H7 (cell line): ENCODE data around the gene CAPN2. TPM values are rescaled to one million over a fixed set of nuclear protein-coding genes. Genes with fewer than 3 reads are reported as not detected.
"Not testable (repeated sequence)": the region's sequence is repeated elsewhere in the genome, so short reads cannot be mapped to it uniquely, and the experiment has no call there.

Experiments used
- DNase-seq: peaks from one replicate; pipeline ENCODE4 v3.0.0; 2012
- H3K27me3 ChIP-seq: 2 replicates; pipeline ENCODE4 v1.6.0; 2011; ENCODE audit warnings: mild to moderate bottlenecking, low read length; ENCODE audit not compliant: control insufficient read depth, insufficient read depth
- H3K36me3 ChIP-seq: replicated peaks from 2 replicates; pipeline ENCODE4 v1.5.1; 2011; ENCODE audit warnings: low read length; ENCODE audit not compliant: control insufficient read depth, insufficient read depth
- H3K4me3 ChIP-seq: 2 replicates; pipeline ENCODE4 v1.5.1; 2011; ENCODE audit warnings: low read depth, mild to moderate bottlenecking, control low read depth, low read length, moderate library complexity; ENCODE audit not compliant: insufficient read depth
- total RNA-seq: library from RNA; depleted of rRNA; stranded (reverse); fragments of >200 nt; shearing (Covaris generic); gene quantifications from 2 replicates; pipeline ENCODE4 v1.2.3, GENCODE V29; 2014; rRNA removed

The CAPN2 gene
- total RNA-seq, 1 experiment from 2014 or later = 46.8 TPM

DNA sequence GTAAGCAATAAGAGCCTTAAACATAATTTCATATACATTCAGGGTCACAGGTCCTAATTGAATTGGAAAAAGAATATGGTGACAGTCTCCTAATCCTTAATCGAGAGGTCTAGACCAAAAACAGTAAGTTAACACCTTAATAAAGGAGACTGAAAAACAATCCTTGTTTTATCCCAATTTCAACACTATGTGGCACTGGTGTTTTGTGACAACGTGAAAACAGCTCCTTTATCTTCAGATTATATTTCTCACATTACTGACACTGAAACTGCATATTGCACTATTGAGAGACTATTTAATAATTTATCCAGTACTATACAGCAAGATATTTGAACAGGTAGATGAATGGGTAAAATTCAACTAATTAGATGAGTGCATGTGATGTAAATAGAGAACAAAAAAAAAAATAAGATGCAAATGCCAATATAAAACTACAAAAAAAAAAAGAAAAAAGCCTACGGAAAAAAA lies 99.3 kb downstream of the CAPN2 start:
- H3K4me3 ChIP-seq = no peak overlapping the region
- DNase-seq = no peak
- H3K36me3 ChIP-seq = peaks cover 3% of the 10 kb centered on the region; the same call in 1 of the 2 replicates
- no peaks in the 10 kb centered on the region for H3K27me3 ChIP-seq

DNA sequence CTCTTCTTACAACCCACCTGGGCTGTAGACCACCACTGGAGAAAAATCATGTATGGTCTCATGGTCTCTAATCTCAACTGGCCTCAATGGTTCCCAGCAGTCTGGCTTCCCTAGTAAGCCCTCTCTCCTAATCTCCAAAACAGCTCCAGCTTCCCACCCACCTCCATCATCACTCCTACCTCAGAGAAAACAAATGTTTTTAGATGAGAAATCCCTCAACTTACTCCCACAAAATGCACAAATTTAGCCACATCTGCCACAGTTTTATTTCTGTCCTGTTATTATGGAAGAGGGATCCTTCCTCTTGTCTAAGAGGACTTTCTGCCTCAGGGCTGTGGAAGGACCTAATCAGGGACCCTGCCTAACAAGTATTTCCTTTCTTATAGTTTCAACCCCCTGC lies 101.3 kb downstream of the CAPN2 start:
- no peak for DNase-seq
- Histone ChIP-seq H3K27me3 (no peaks in the 10 kb centered on the region), H3K36me3 (peaks cover 3% of the 10 kb centered on the region; the same call in 1 of the 2 replicates), H3K4me3 (no peak overlapping the region)

DNA sequence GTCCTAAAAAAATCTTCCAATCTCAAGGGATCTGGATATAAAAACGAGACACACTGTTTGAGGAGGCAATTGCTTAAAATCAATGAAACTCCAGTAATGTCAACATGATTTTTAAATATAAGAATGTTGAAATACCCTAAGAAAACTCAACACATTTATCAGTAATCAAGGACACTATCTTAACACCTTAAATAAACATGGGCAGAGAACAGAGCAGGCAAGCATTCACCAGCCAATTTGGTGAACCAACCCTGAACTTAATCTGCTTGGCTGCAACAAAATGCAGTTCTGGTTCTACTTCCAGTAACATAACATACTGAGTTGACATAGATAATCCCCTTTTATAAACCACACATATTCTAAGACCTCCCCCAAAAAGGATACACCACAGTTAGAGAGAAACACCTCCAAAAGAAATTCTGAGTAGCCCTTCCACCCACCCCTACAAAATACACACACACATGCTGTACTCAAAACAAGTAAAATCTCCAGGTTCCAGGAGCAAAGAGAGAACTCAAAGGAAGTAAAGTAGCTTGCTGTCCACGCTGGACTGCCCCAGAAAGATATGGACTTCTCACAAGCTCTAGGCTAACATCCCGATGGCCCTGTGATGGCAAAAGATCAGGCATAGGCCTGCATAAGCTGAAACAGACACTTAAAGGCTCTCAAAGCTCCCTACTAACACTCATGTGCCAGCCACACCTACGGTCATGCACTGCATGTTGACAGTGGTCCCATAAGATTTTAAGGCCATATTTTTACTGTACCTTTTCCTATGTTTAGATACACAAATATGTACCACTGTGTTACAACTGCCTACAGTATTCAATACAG lies 102.9 kb downstream of the CAPN2 start:
- DNase-seq = no peak
- Histone ChIP-seq H3K27me3 (no peaks in the 10 kb centered on the region), H3K4me3 (no peak overlapping the region), H3K36me3 (peaks cover 3% of the 10 kb centered on the region; the same call in 1 of the 2 replicates)

DNA sequence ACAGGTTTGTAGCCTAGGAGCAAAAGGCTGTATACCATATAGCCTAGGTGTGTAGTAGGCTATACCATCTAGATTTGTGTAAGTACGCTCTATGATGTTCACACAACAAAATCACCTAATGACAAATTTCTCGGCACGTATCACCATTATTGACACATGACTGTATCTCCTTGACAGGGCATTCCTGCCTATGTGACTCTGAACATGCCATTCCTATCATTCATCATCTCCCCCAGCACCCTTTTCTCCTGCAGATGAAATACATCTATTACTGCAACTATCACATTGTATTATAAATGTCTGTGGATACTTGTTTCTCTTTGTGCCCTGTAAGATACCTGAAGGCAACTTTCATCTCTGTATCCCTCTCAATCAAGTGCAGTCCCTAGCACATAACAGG lies 103.5 kb downstream of the CAPN2 start:
- H3K4me3 ChIP-seq = no peak overlapping the region
- H3K36me3 ChIP-seq = peaks cover 3% of the 10 kb centered on the region; the same call in 1 of the 2 replicates
- DNase-seq = no peak
- no peaks in the 10 kb centered on the region for H3K27me3 ChIP-seq

DNA sequence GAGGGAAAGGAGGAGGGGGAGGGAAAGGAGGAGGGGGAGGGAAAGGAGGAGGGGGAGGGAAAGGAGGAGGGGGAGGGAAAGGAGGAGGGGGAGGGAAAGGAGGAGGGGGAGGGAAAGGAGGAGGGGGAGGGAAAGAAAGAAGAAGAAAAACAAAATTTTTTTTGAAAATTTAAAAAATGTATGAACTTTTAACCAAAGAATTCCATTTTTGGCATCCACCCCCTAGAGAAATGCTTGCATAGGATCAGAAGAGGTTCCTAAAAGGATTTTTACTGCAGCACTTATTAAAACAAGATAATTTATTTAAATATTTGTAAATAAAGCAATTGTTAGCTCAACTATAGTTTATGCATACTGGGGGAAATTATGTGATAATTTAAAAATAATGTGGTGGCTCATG lies 104.9 kb downstream of the CAPN2 start:
- H3K36me3 ChIP-seq, H3K4me3 ChIP-seq, H3K27me3 ChIP-seq, DNase-seq: not testable (repeated sequence)

DNA sequence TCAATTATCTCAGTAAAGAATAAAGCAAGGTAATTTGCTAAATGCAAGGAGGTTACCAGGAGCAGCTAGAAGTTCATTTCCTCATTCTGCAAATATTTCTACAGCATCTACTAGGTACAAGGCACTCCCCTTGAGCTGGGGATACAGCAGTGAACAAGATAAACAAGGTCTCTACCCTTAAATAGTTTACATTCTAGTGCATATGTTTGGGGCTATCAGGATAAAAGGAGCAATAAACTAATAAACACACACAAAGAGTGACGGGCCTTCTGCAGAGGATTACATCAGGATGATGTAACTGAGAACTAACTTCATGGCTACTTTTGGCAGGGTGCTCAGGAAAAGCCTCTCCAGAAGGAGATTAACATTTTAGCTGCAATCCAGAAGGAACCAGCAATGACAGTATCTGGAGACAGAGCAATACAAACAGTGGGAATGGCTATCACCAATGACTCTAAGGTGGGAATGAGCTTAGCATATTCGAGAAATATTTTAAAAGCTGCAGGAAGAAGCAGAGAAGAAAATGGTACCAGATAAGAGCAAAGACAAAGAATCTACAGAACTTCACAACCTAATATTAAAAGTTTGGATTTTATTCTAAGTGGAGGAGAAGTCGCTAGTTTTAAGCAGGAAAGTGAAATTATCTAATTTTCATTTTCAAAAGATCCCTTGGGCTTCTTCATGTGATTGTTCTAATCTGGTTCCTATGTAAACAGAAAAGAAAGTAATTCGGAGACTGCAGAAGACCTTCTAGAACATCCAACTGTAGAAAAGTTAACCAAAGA lies 107.6 kb downstream of the CAPN2 start:
- Histone ChIP-seq H3K36me3 (peaks cover 1% of the 10 kb centered on the region; the same call in 1 of the 2 replicates), H3K27me3 (no peaks in the 10 kb centered on the region), H3K4me3 (no peak overlapping the region)
- no peak for DNase-seq

DNA sequence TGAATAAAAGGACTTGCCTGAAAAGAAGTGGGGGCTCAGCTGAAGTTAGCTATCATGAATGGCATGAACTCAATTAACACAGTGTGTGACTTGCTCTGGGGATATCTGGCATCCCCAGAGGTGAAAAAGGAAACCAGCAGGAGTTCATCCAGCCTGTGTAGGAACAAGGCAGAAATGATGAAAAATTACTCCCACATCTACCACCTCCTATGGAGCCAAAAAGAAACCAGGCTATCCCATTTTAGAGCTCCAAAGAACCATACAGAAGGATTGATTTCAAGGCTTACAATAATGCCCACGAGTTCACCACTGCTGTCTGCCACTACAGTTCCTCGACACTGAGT lies 108.1 kb downstream of the CAPN2 start:
- peaks cover 1% of the 10 kb centered on the region; the same call in 1 of the 2 replicates for H3K36me3 ChIP-seq
- DNase-seq = no peak

DNA sequence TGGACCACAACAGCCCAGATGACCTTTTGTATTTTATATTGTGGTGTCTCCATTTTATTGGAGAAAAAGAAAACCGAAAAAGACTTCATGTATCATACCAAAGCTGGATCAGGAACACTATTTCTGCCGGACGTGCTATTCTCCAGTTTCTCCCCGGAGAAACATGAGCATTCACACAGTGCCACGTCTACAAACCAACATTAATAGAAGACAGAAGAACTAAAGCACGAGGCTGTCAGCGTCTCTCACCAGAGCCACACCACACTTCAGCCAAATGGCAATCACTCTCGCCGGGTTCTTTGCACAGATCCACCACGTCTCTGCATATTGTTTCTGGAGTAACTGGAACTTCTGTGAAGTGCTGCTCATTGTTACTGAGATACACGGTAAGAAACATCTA lies 108.6 kb downstream of the CAPN2 start:
- DNase-seq = no peak
- H3K36me3 ChIP-seq = peaks cover 1% of the 10 kb centered on the region; the same call in 1 of the 2 replicates
- H3K27me3 ChIP-seq = no peaks in the 10 kb centered on the region
- no peak overlapping the region for H3K4me3 ChIP-seq

More for the DNA sequence above, 108.1 kb downstream of the CAPN2 start:
- no peaks in the 10 kb centered on the region for H3K27me3 ChIP-seq
- no peak overlapping the region for H3K4me3 ChIP-seq

DNA sequence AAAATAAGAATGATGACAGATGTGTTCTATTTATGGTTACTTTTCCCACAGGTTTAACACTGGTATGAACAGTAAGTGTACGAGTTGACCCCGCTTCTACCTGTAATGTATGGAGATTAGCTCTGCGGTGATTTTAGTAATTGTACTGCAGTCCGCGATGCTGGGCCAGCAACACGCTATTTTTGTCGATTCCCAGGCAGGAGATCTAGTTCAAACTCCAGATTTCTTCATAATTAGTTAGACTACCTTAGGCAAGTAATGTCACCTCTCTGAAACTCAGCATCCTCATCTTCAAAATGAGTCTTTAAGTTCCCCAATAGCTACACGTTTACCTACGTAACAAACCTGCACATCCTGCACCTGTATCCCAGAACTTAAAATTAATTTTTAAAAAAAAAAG lies 111.9 kb downstream of the CAPN2 start:
- Histone ChIP-seq H3K27me3 (no peaks in the 10 kb centered on the region), H3K36me3 (peaks cover 1% of the 10 kb centered on the region; the same call in 1 of the 2 replicates), H3K4me3 (no peak overlapping the region)
- DNase-seq = no peak

DNA sequence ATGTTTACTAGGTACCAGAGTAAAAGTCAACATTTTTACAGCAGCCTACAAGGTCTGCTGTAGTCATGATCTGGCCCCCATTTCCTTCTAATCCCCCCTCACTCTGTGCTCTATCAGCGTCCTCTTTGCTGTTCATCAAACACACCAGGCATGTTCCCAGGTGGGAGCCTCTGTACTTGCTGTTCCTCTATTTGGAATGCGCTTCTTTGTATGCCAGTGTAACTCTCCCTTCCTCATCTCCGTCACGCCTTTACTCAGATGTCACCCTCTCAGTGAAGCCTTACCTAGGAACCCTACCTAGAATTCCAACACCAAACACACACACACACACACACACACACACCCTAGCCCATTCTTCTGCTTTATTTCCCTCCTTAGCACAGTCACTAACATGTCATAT lies 112.4 kb downstream of the CAPN2 start:
- DNase-seq = no peak
- H3K27me3 ChIP-seq = no peaks in the 10 kb centered on the region

More for the DNA sequence above, 112.4 kb downstream of the CAPN2 start:
- no peak overlapping the region for H3K4me3 ChIP-seq
- peaks cover 1% of the 10 kb centered on the region; the same call in 1 of the 2 replicates for H3K36me3 ChIP-seq

Other genes starting within 250 kb of the CAPN2 start
- gene CAPN8, start 46.8 kb upstream of the CAPN2 start, total RNA-seq = not detected in 2 replicates
- gene TP53BP2, start 133.4 kb downstream of the CAPN2 start, total RNA-seq = 42.7 and 48.5 TPM in 2 replicates